Right atrium auricular region (tissue), 2 donors: Measurements from ENCODE around the gene RERGL. TPM values are rescaled to one million over a fixed set of nuclear protein-coding genes. Genes with fewer than 3 reads are reported as not detected.
"Not testable (repeated sequence)": the region's sequence is repeated elsewhere in the genome, so short reads cannot be mapped to it uniquely, and the experiment has no call there.

Experiments used
- DNase-seq: peaks from one replicate; pipeline ENCODE4 v3.0.0-alpha.2; 2019; ENCODE audit warnings: low spot score
- H3K27ac ChIP-seq, 2 donors: fragments of 200-600 bp; sonication (generic); 1 replicate in 1 of 2; 2 replicates in 1 of 2; pipeline ENCODE4 v1.5.1; 2016 to 2019
- H3K27me3 ChIP-seq, 2 donors: fragments of 200-600 bp; sonication (generic); one replicate each; pipeline versions ENCODE4 v1.5.1 to v1.6.0; 2017 to 2019
- H3K36me3 ChIP-seq: fragments of 200-600 bp; sonication (generic); one replicate; pipeline ENCODE4 v1.5.1; 2016
- H3K4me1 ChIP-seq, 2 donors: fragments of 200-600 bp; sonication (generic); one replicate each; pipeline versions ENCODE4 v1.5.1 to v1.6.0; 2017 to 2019
- H3K4me3 ChIP-seq, 2 donors: fragments of 200-600 bp; sonication (generic); 1 replicate in 1 of 2; 2 replicates in 1 of 2; pipeline ENCODE4 v1.5.1; 2017 to 2019; ENCODE audit warnings: mild to moderate bottlenecking in 1 of 2, moderate library complexity in 1 of 2
- H3K9me3 ChIP-seq, 2 donors: fragments of 200-600 bp; sonication (generic); one replicate each; pipeline ENCODE4 v1.5.1; 2019
- total RNA-seq, 2 donors: library from RNA; depleted of rRNA; stranded (reverse); fragments of >200 nt; gene quantifications; one replicate each; pipeline ENCODE4 v1.1.0, GENCODE V29; 2016
- TF ChIP-seq, protein P1 (sequence below), 2 donors: fragments of 200-600 bp; sonication (generic); IDR thresholded peaks; one replicate each; pipeline ENCODE4 v1.5.1; 2019; ENCODE audit warnings: antibody characterized with exemption in 2 of 2

The RERGL gene
- total RNA-seq, 2 donors from 2014 or later: 1.4 TPM; not detected in 1

DNA sequence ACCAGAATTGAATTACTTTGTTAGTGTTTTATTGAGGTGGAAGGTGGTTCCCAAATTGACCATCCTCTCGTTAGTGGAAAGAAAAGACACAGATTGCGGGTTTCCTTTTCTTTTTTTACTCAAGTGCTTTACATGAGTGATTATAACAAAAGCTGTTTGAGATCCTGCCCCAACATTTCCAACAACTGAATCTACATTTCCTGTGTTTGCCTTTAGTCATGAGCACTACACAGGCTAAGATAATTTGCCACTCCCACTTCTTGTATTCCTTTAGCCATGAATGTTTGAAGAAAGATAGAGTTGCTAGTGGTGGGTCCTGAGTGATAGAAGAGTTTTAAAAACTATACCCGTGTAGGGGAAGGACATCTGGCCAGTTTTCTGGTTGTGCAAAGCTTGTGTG is 16.0 kb downstream of the RERGL start:
- Histone ChIP-seq H3K27me3 (no peaks in the 10 kb centered on the region), H3K4me3 (no peak overlapping the region), H3K4me1 (no peaks in the 10 kb centered on the region), H3K36me3 (no peaks in the 10 kb centered on the region), H3K9me3 (no peaks in the 10 kb centered on the region), H3K27ac (no peak overlapping the region)
- no peak for DNase-seq
- TF ChIP-seq, protein P1, sequence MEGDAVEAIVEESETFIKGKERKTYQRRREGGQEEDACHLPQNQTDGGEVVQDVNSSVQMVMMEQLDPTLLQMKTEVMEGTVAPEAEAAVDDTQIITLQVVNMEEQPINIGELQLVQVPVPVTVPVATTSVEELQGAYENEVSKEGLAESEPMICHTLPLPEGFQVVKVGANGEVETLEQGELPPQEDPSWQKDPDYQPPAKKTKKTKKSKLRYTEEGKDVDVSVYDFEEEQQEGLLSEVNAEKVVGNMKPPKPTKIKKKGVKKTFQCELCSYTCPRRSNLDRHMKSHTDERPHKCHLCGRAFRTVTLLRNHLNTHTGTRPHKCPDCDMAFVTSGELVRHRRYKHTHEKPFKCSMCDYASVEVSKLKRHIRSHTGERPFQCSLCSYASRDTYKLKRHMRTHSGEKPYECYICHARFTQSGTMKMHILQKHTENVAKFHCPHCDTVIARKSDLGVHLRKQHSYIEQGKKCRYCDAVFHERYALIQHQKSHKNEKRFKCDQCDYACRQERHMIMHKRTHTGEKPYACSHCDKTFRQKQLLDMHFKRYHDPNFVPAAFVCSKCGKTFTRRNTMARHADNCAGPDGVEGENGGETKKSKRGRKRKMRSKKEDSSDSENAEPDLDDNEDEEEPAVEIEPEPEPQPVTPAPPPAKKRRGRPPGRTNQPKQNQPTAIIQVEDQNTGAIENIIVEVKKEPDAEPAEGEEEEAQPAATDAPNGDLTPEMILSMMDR (IDR thresholded peaks at IDR 0.05): no peak

GRCh38 chr12:18072723-18073122 is 17.3 kb downstream of the RERGL start:
- no peak overlapping the region for H3K4me3 ChIP-seq
- DNase-seq: no peak
- no peak overlapping the region for H3K27ac ChIP-seq
- H3K27me3 ChIP-seq: no peaks in the 10 kb centered on the region
- no peaks in the 10 kb centered on the region for H3K36me3 ChIP-seq
- TF ChIP-seq, protein P1 (IDR thresholded peaks at IDR 0.05): no peak
- no peaks in the 10 kb centered on the region for H3K4me1 ChIP-seq
- H3K9me3 ChIP-seq: no peaks in the 10 kb centered on the region

GRCh38 chr12:18071336-18071735 is 18.7 kb downstream of the RERGL start:
- no peaks in the 10 kb centered on the region for H3K9me3 ChIP-seq
- H3K27ac ChIP-seq: no peak overlapping the region
- TF ChIP-seq, protein P1 (IDR thresholded peaks at IDR 0.05): no peak
- no peaks in the 10 kb centered on the region for H3K36me3 ChIP-seq
- H3K4me1 ChIP-seq: no peaks in the 10 kb centered on the region
- H3K27me3 ChIP-seq: no peaks in the 10 kb centered on the region
- no peak overlapping the region for H3K4me3 ChIP-seq
- no peak for DNase-seq

DNA sequence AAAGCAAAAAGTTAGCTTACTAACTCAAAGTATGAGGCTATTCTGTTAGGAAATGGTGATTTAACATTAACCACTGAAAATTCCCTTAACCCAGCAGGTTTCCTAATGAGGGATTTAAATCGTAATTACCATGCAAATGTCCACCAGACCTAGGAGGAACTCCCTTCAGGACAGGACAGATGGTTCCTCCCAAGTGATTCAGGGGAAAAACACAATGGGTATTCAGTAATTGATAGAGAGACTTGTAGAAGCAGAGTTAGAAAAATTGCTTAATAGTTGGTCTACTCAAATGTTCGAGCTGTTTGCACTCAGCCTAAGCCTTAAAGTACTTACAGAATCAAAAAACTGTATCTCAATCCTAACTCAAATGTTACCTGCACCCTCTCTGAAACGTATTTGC is 21.6 kb downstream of the RERGL start:
- H3K36me3 ChIP-seq: no peaks in the 10 kb centered on the region

GRCh38 chr12:18066666-18067065 is 23.3 kb downstream of the RERGL start:
- no peak for DNase-seq
- Histone ChIP-seq H3K4me3 (no peak overlapping the region), H3K4me1 (no peaks in the 10 kb centered on the region), H3K27me3 (no peaks in the 10 kb centered on the region), H3K9me3 (peaks cover 0 to 8% of the 10 kb centered on the region in 2 donors), H3K36me3 (no peaks in the 10 kb centered on the region), H3K27ac (no peak overlapping the region)
- TF ChIP-seq, protein P1 (IDR thresholded peaks at IDR 0.05): no peak

More for the DNA sequence above, 21.6 kb downstream of the RERGL start:
- no peak overlapping the region for H3K27ac ChIP-seq
- no peaks in the 10 kb centered on the region for H3K27me3 ChIP-seq
- H3K9me3 ChIP-seq: no peaks in the 10 kb centered on the region
- H3K4me1 ChIP-seq: no peaks in the 10 kb centered on the region
- DNase-seq: no peak
- TF ChIP-seq, protein P1 (IDR thresholded peaks at IDR 0.05): no peak
- H3K4me3 ChIP-seq: no peak overlapping the region

DNA sequence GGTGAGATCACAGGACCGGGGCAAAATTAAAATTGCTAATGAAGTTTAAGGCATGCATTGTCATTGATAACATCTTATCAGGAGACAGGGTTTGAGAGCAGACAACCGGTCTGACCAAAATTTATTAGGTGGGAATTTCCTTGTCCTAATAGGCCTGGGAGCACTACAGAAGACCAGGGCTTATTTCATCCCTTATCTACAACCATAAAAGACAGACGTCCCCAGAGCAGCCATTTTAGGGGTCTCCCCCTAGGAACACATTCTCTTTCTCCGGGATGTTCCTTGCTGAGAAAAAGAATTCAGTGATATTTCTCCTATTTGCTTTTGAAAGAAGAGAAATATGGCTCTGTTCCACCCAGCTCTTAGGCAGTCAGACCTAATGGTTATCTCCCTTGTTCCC is 27.1 kb downstream of the RERGL start:
- H3K9me3 ChIP-seq: peaks cover 0 to 24% of the 10 kb centered on the region in 2 donors
- not testable (repeated sequence) for H3K27ac ChIP-seq, H3K36me3 ChIP-seq, H3K4me1 ChIP-seq, H3K4me3 ChIP-seq, H3K27me3 ChIP-seq, DNase-seq
